Suprapubic skin (tissue), 4 donors: ENCODE data around the gene PAXX.

ENCODE experiments used
- CTCF ChIP-seq, 2 donors: fragments of 200-600 bp in 1 of 2; fragments of 450-650 bp in 1 of 2; sonication (generic) in 1 of 2; IDR thresholded peaks; one replicate each; pipeline ENCODE4 v1.5.1; 2016 to 2019; ENCODE audit warnings: antibody characterized with exemption in 2 of 2, mild to moderate bottlenecking in 1 of 2, moderate library complexity in 1 of 2
- EP300 ChIP-seq: sonication (generic); formaldehyde crosslinking; IDR thresholded peaks from one replicate; pipeline ENCODE4 v1.6.1; 2017; ENCODE audit warnings: antibody characterized with exemption
- POLR2A ChIP-seq, 2 donors: fragments of 450-650 bp; IDR thresholded peaks; one replicate each; pipeline ENCODE4 v1.6.1; 2017; ENCODE audit warnings: antibody characterized with exemption in 2 of 2, mild to moderate bottlenecking in 2 of 2, moderate library complexity in 2 of 2
- POLR2AphosphoS5 ChIP-seq, 3 donors: sonication (generic); formaldehyde crosslinking; IDR thresholded peaks; one replicate each; pipeline ENCODE4 v1.6.1; 2017; ENCODE audit warnings: antibody characterized with exemption in 3 of 3

- TF ChIP-seq CTCF (IDR thresholded peaks at IDR 0.05) (no peak), EP300 (no peak), POLR2A (IDR thresholded peaks at IDR 0.05) (no peak), POLR2AphosphoS5 (IDR thresholded peaks at IDR 0.05) (no peak)
Measured at GRCh38 chr9:136947955-136948510, 44.2 kb upstream of the PAXX start.
